ENCODE measurements around the gene ACAA2. TPM values are rescaled to one million over a fixed set of nuclear protein-coding genes. Genes with fewer than 3 reads are reported as not detected.

ACAA2 gene
- total and polyA plus RNA-seq, 2 of the 8 experiments (the other 6 are each of a cell fraction or from before 2014, with no cell fraction given): 63.4 to 151 TPM

GRCh38 chr18:49833814-49834213 is 20.5 kb upstream of the ACAA2 start:
- H4K20me1 ChIP-seq (replicated peaks in 1 of 2; ENCODE audit: control insufficient read depth in 1 of 2, insufficient read depth in 2 of 2, low read length in 2 of 2): no peaks in the 10 kb centered on the region
- no peak overlapping the region for H4K5ac ChIP-seq (ENCODE audit: insufficient read length, low read depth, low read length)
- H4K91ac ChIP-seq (replicated peaks; ENCODE audit: insufficient read length, low read length): no peak overlapping the region
- H3K9me3 ChIP-seq (ENCODE audit: insufficient read depth in 2 of 2, low read depth in 1 of 2, low read length in 1 of 2): 0 out of 4 replicates have a peak, but pooled peaks cover 0 to 2% of the 10 kb centered on the region in 2 experiments
- H2AK5ac ChIP-seq (ENCODE audit: low read depth, low read length): no peak overlapping the region
- H2BK12ac ChIP-seq (ENCODE audit: low read depth, low read length): no peak overlapping the region
- H2BK20ac ChIP-seq (ENCODE audit: low read length): no peak overlapping the region
- no peak for DNase-seq (ENCODE audit: low read depth in 1 of 2, low spot score in 2 of 2)
- H3K4ac ChIP-seq (replicated peaks; ENCODE audit: insufficient read length, low read depth, low read length): no peak overlapping the region
- H3K9ac ChIP-seq (replicated peaks in 1 of 4; ENCODE audit: extremely low read depth in 1 of 4, low read depth in 3 of 4, low read length in 3 of 4): no peak overlapping the region
- H2BK15ac ChIP-seq (ENCODE audit: low read length): no peak overlapping the region
- POLR2A ChIA-PET (ENCODE audit: partially characterized antibody): interaction anchor here (0.6 to 1.1 kb wide), 3 partner anchors 11 to 20 kb away, joined by 3 to 10 read pairs (median 5); partner anchors contain the start of gene ACAA2
- H3K27ac ChIP-seq (ENCODE audit: low read depth, low read length): no peak overlapping the region
- H3K79me1 ChIP-seq (ENCODE audit: low read depth, low read length): no peaks in the 10 kb centered on the region
- no peaks in the 10 kb centered on the region for H3K23me2 ChIP-seq (ENCODE audit: low read depth, low read length)
- no peak overlapping the region for H3K18ac ChIP-seq (ENCODE audit: extremely low read depth, low read length)
- no peak overlapping the region for H2BK120ac ChIP-seq (replicated peaks; ENCODE audit: low read depth, low read length)
- no peaks in the 10 kb centered on the region for H3K79me2 ChIP-seq (ENCODE audit: control insufficient read depth in 1 of 2, insufficient read depth in 2 of 2, low read length in 2 of 2)
- 87% methylated on average over 4 of the region's 4 CpGs; no CpG with 5 or more reads in 1 of the 2 experiments for WGBS, 2 experiments (ENCODE audit: extremely low coverage in 1 of 2, insufficient coverage in 1 of 2, insufficient read length in 1 of 2, insufficient replicate concordance in 2 of 2, low coverage in 1 of 2, low lambda C conversion rate in 2 of 2, missing lambda C conversion rate in 1 of 2)
- no peak overlapping the region for H4K8ac ChIP-seq (ENCODE audit: extremely low read depth, insufficient read depth, low read length)
- CTCF ChIA-PET (ENCODE audit: partially characterized antibody): interaction anchor here (0.7 to 2.1 kb wide), 3 partner anchors 10 to 39 kb away, joined by 3 to 8 read pairs (median 3); no protein-coding TSS in a partner anchor
- no peak overlapping the region for H2BK5ac ChIP-seq (ENCODE audit: low read depth, low read length)
- H3K27me3 ChIP-seq (replicated peaks in 1 of 4; ENCODE audit: control insufficient read depth in 3 of 4, extremely low read depth in 1 of 4, insufficient read depth in 3 of 4, low read length in 3 of 4): no peaks in the 10 kb centered on the region
- H3K56ac ChIP-seq (replicated peaks; ENCODE audit: insufficient read length, low read depth, low read length): no peak overlapping the region
- no peak overlapping the region for H3K23ac ChIP-seq (ENCODE audit: insufficient read length)
- H2AFZ ChIP-seq (ENCODE audit: low read length): no peak overlapping the region
- H3K14ac ChIP-seq (ENCODE audit: insufficient read length): no peak overlapping the region
- no peak for FAIRE-seq
- H3K4me1 ChIP-seq (replicated peaks in 1 of 4; ENCODE audit: control insufficient read depth in 3 of 4, insufficient read depth in 4 of 4, low read length in 3 of 4): no peaks in the 10 kb centered on the region
- no peaks in the 10 kb centered on the region; a peak in 1 of 8 replicates for H3K36me3 ChIP-seq (ENCODE audit: control insufficient read depth in 2 of 4, insufficient read depth in 4 of 4, low read length in 3 of 4)
- H3K4me2 ChIP-seq (ENCODE audit: insufficient read depth in 1 of 2, low read depth in 2 of 2, low read length in 2 of 2): no peak overlapping the region
- H3K4me3 ChIP-seq (ENCODE audit: extremely low read depth in 1 of 4, insufficient read depth in 2 of 4, low read depth in 3 of 4, low read length in 4 of 4): no peak overlapping the region
- TF ChIP-seq CEBPB (IDR thresholded peaks at IDR 0.05; ENCODE audit: low read depth, low read length) (no peak), SP4 (IDR thresholded peaks at IDR 0.05; ENCODE audit: low read length) (no peak), E2F6 (IDR thresholded peaks at IDR 0.05) (no peak), MAX (IDR thresholded peaks at IDR 0.05) (no peak)
